SK-N-SH (cell line): Measurements from ENCODE around the gene ABHD3. TPM values are rescaled to one million over a fixed set of nuclear protein-coding genes. Genes with fewer than 3 reads are reported as not detected.

Source experiments
- CTCF ChIA-PET: fragments of 300-600, 350-600 bp; formaldehyde crosslinking; extraction: SDS; loops from one replicate; lab custom pipeline; 2021; lab: Yijun Ruan, JAX
- POLR2A ChIA-PET: fragments of 350-600 bp; sonication (Branson Sonifier 250); formaldehyde crosslinking; extraction: SDS; loops from one replicate; lab custom pipeline; 2020; ENCODE audit warnings: antibody characterized with exemption, inconsistent platforms; lab: Yijun Ruan, JAX
- DNase-seq: peaks from one replicate; pipeline ENCODE4 v3.0.0; 2012
- H2AFZ ChIP-seq: fragments of 200-600 bp; sonication (generic); 2 replicates; pipeline ENCODE4 v1.8.1; 2016; ENCODE audit warnings: antibody characterized with exemption, mild to moderate bottlenecking, low read depth
- H3F3A ChIP-seq: fragments of 200-600 bp; sonication (generic); replicated peaks from 2 replicates; pipeline ENCODE3; 2016; ENCODE audit warnings: antibody characterized with exemption, mild to moderate bottlenecking; ENCODE audit not compliant: insufficient read depth
- H3K27ac ChIP-seq, 2 experiments: fragments of 200-500 bp in 1 of 2; fragments of 200-600 bp in 1 of 2; sonication (Bioruptor generic) in 1 of 2; sonication (generic), shearing (Covaris generic) in 1 of 2; 2 replicates each; pipeline versions ENCODE4 v1.5.1 to v1.6.1; 2014 to 2016; ENCODE audit warnings: low read depth in 2 of 2, inconsistent platforms in 1 of 2, low read length in 1 of 2, mild to moderate bottlenecking in 1 of 2, mixed read lengths in 1 of 2
- H3K27me3 ChIP-seq: fragments of 200-600 bp; sonication (generic), shearing (Covaris generic); 2 replicates; pipeline ENCODE4 v1.6.1; 2016; ENCODE audit warnings: mixed run types; ENCODE audit not compliant: insufficient read depth
- H3K36me3 ChIP-seq, 2 experiments: fragments of 200-500 bp in 1 of 2; fragments of 200-600 bp in 1 of 2; sonication (Bioruptor generic) in 1 of 2; sonication (generic) in 1 of 2; replicated peaks in 1 of 2; 2 replicates each; pipeline versions ENCODE3 to v1.5.1; 2014 to 2016; ENCODE audit warnings: low read length in 1 of 2, mild to moderate bottlenecking in 1 of 2; ENCODE audit not compliant: insufficient read depth in 2 of 2, control insufficient read depth in 1 of 2
- H3K4me1 ChIP-seq, 2 experiments: fragments of 200-500 bp in 1 of 2; fragments of 200-600 bp in 1 of 2; sonication (Bioruptor generic) in 1 of 2; sonication (generic), shearing (Covaris generic) in 1 of 2; 2 replicates each; pipeline versions ENCODE4 v1.5.1 to v1.6.1; 2014 to 2016; ENCODE audit warnings: low read depth in 1 of 2, low read length in 1 of 2, mixed run types in 1 of 2; ENCODE audit not compliant: insufficient read depth in 2 of 2, control insufficient read depth in 1 of 2
- H3K4me2 ChIP-seq: fragments of 200-600 bp; sonication (generic), shearing (Covaris generic); 2 replicates; pipeline ENCODE4 v1.6.1; 2017; ENCODE audit warnings: mixed run types
- H3K4me3 ChIP-seq, 2 experiments: fragments of 200-500 bp in 1 of 2; fragments of 200-600 bp in 1 of 2; sonication (Bioruptor generic) in 1 of 2; sonication (generic), shearing (Covaris generic) in 1 of 2; 2 replicates each; pipeline versions ENCODE4 v1.5.1 to v1.8.1; 2014 to 2016; ENCODE audit warnings: low read depth in 2 of 2, inconsistent platforms in 1 of 2, low read length in 1 of 2, mild to moderate bottlenecking in 1 of 2, mixed read lengths in 1 of 2, moderate library complexity in 1 of 2
- H3K79me2 ChIP-seq: fragments of 200-600 bp; sonication (generic); 2 replicates; pipeline ENCODE4 v1.8.1; 2017; ENCODE audit warnings: mild to moderate bottlenecking; ENCODE audit not compliant: insufficient read depth
- H3K9ac ChIP-seq: fragments of 200-600 bp; sonication (generic); 2 replicates; pipeline ENCODE4 v1.6.1; 2017; ENCODE audit warnings: mixed run types
- H3K9me2 ChIP-seq: fragments of 200-600 bp; sonication (generic); 2 replicates; pipeline ENCODE4 v1.6.1; 2017; ENCODE audit warnings: mixed run types
- H3K9me3 ChIP-seq: fragments of 200-600 bp; sonication (generic); 2 replicates; pipeline ENCODE4 v1.6.1; 2017; ENCODE audit warnings: mixed run types, mild to moderate bottlenecking, moderate library complexity
- H4K20me1 ChIP-seq: fragments of 200-600 bp; sonication (generic); 2 replicates; pipeline ENCODE4 v1.6.1; 2017; ENCODE audit warnings: mild to moderate bottlenecking, mixed run types; ENCODE audit not compliant: insufficient read depth
- CHD2 ChIP-seq: fragments of 150-350 bp; IDR thresholded peaks from 2 replicates; pipeline ENCODE4 v1.6.1; 2018; ENCODE audit warnings: low read length; ENCODE audit not compliant: partially characterized antibody
- GATA2 ChIP-seq: sonication (generic); formaldehyde crosslinking; IDR thresholded peaks from 2 replicates; pipeline ENCODE4 v1.5.0; 2020; ENCODE audit warnings: mild to moderate bottlenecking, missing genetic modification reagents
- MXI1 ChIP-seq: IDR thresholded peaks from 2 replicates; pipeline ENCODE4 v1.6.1; 2012; ENCODE audit warnings: mild to moderate bottlenecking, low read depth, low read length, improper control_type of control experiment
- SIN3A ChIP-seq: IDR thresholded peaks from 2 replicates; pipeline ENCODE4 v1.6.1; 2012; ENCODE audit warnings: low read depth, mild to moderate bottlenecking, low read length, moderate library complexity, borderline replicate concordance
- SMC3 ChIP-seq: IDR thresholded peaks from 2 replicates; pipeline ENCODE4 v1.6.1; 2012; ENCODE audit warnings: low read depth, low read length, improper control_type of control experiment
- WGBS: methylation state at CpG from one replicate; pipeline ENCODE4 v1.1.6; 2017; ENCODE audit warnings: low lambda C conversion rate; 5-methylcytosine and 5-hydroxymethylcytosine counted together
- polyA plus RNA-seq, 3 experiments: library from polyadenylated mRNA; depleted of rRNA; stranded (reverse); fragments of >200 nt; gene quantifications; 2 replicates each; pipeline ENCODE4 v1.2.3, GENCODE V29; 2012
- TF ChIP-seq, protein P1 (sequence below): IDR thresholded peaks from 2 replicates; pipeline ENCODE4 v1.4.0; 2012; ENCODE audit warnings: low read depth, borderline replicate concordance
- TF ChIP-seq, protein P2 (sequence below): fragments of 200-600 bp; sonication (generic); IDR thresholded peaks from 2 replicates; pipeline ENCODE4 v1.6.1; 2017; ENCODE audit warnings: antibody characterized with exemption, mild to moderate bottlenecking, moderate library complexity

Gene ABHD3
- polyA plus RNA-seq, 1 of the 3 experiments (the other 2 are of a cell fraction) = 4.3 TPM

DNA sequence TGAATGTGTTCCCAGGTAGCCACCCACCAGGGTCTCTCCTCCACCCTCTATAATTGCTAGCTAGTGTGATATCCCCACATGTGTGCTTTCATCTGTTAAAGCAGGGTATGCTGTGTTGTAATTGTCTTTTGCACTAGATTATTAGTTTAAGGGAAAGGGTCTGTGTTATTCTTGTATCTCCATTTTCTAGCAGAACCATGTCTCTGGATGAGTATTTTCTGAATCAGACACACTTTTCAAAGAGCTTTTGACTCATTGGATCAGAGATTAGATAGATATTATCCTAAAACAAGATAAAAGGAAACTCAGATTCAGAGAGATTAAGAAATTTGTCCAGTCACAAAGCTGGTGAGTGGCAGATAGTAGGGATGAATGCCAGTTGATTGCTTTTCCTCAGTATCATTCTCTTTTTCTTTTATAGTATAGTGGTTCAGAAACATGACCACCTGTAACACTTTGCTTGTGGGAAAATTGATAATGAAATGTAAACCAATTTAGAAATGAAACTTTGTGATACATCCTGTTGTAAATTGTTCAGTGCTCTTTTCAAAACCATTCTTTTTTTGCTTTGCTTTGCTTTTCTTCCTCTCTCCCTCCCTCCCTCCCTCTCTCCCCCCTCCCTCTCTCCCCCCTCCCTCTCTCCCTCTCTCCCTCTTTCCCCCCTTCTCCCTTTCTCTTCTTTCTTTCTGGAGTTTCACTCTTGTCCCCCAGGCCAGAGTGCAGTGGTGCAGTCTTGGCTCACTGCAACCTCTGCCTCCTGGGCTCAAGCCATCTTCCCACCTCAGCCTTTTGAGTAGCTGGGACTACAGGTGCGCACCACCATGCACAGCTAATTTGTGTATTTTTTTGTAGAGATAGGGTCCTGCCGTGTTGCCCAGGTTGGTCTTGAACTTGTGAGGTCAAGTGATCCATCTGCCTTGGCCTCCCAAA lies 43.5 kb upstream of the ABHD3 start:
- TF ChIP-seq, protein P1, sequence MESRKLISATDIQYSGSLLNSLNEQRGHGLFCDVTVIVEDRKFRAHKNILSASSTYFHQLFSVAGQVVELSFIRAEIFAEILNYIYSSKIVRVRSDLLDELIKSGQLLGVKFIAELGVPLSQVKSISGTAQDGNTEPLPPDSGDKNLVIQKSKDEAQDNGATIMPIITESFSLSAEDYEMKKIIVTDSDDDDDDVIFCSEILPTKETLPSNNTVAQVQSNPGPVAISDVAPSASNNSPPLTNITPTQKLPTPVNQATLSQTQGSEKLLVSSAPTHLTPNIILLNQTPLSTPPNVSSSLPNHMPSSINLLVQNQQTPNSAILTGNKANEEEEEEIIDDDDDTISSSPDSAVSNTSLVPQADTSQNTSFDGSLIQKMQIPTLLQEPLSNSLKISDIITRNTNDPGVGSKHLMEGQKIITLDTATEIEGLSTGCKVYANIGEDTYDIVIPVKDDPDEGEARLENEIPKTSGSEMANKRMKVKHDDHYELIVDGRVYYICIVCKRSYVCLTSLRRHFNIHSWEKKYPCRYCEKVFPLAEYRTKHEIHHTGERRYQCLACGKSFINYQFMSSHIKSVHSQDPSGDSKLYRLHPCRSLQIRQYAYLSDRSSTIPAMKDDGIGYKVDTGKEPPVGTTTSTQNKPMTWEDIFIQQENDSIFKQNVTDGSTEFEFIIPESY = no peak
- TF ChIP-seq SIN3A (no peak), GATA2 (CRISPR knock-in tag) (peak; percentile 51), SMC3 (no peak), CHD2 (no peak), MXI1 (0 out of 2 replicates have a peak, but pooled peaks have one; percentile 39)
- TF ChIP-seq, protein P2, sequence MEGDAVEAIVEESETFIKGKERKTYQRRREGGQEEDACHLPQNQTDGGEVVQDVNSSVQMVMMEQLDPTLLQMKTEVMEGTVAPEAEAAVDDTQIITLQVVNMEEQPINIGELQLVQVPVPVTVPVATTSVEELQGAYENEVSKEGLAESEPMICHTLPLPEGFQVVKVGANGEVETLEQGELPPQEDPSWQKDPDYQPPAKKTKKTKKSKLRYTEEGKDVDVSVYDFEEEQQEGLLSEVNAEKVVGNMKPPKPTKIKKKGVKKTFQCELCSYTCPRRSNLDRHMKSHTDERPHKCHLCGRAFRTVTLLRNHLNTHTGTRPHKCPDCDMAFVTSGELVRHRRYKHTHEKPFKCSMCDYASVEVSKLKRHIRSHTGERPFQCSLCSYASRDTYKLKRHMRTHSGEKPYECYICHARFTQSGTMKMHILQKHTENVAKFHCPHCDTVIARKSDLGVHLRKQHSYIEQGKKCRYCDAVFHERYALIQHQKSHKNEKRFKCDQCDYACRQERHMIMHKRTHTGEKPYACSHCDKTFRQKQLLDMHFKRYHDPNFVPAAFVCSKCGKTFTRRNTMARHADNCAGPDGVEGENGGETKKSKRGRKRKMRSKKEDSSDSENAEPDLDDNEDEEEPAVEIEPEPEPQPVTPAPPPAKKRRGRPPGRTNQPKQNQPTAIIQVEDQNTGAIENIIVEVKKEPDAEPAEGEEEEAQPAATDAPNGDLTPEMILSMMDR = no peak
- ChIA-PET CTCF (interaction anchor here (0.7 to 1.4 kb wide), 3 partner anchors 10 to 259 kb away, joined by 3 read pairs; no protein-coding TSS in a partner anchor), POLR2A (no interaction called here)
- H3K4me1 ChIP-seq = peaks cover 12 to 13% of the 10 kb centered on the region in 2 experiments; a peak in 3 of 4 replicates
- 100% methylated on average over 2 of the region's 2 CpGs for WGBS
- H3K4me3 ChIP-seq = no peak overlapping the region
- H3K4me2 ChIP-seq = peak overlapping the region; percentile 51
- peak overlapping the region; percentile 24 to 51; a peak in 3 of 4 replicates for H3K27ac ChIP-seq
- H3K9me2 ChIP-seq = no peaks in the 10 kb centered on the region
- no peaks in the 10 kb centered on the region for H3K9me3 ChIP-seq
- H2AFZ ChIP-seq = no peak overlapping the region
- H3K27me3 ChIP-seq = no peaks in the 10 kb centered on the region
- no peaks in the 10 kb centered on the region for H3K36me3 ChIP-seq
- peaks cover 4% of the 10 kb centered on the region for H3F3A ChIP-seq
- peaks cover 97% of the 10 kb centered on the region for H3K79me2 ChIP-seq
- peak; percentile 37 for DNase-seq
- H4K20me1 ChIP-seq = peaks cover 69% of the 10 kb centered on the region
- H3K9ac ChIP-seq = no peak overlapping the region

DNA sequence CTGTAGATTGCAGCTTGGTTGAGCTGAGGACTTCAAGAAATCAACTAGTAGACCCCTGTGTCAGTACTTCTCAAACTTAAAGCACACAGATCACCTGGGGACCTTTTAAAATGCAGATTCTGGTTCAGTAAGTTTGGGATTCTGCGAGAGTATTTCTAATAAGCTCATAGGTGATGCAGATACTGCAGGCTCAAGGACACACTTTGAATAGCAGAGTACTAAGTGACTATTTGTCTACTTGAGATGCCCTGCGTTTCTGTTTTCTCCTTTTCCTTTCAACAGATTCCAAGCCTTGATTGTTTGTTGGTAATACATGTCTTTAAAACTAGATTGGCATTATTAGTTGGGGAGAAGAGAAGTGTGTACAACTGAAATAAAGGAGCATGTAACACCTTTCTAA lies 42.7 kb upstream of the ABHD3 start:
- no peak overlapping the region for H3K9ac ChIP-seq

More for the DNA sequence above, 42.7 kb upstream of the ABHD3 start:
- Histone ChIP-seq H2AFZ (no peak overlapping the region), H3K27me3 (no peaks in the 10 kb centered on the region), H3K9me3 (no peaks in the 10 kb centered on the region), H3K79me2 (peaks cover 97% of the 10 kb centered on the region), H3K4me3 (no peak overlapping the region), H4K20me1 (peaks cover 75% of the 10 kb centered on the region), H3K36me3 (peaks cover 0 to 4% of the 10 kb centered on the region in 2 experiments), H3K27ac (peak overlapping the region in 1 of 2 experiments; percentile 51; a peak in 2 of 4 replicates), H3F3A (peaks cover 4% of the 10 kb centered on the region), H3K4me1 (peaks cover 12 to 13% of the 10 kb centered on the region in 2 experiments; a peak in 3 of 4 replicates), H3K4me2 (peak overlapping the region; percentile 51), H3K9me2 (no peaks in the 10 kb centered on the region)
- ChIA-PET POLR2A (no interaction called here), CTCF (interaction anchor here (0.7 to 1.3 kb wide), 2 partner anchors 11 to 24 kb away, joined by 3 read pairs; no protein-coding TSS in a partner anchor)
- 74% methylated on average over 2 of the region's 2 CpGs for WGBS
- TF ChIP-seq, protein P1 = no peak
- no peak for DNase-seq
